ENCODE data around the gene TBC1D8.
"Not testable (repeated sequence)": the region's sequence is repeated elsewhere in the genome, so short reads cannot be mapped to it uniquely, and the experiment has no call there.

TBC1D8 gene

GRCh38 chr2:101151146-101151858 lies at the start of gene TBC1D8:
Gene TBC1D8, minus strand, starts transcription at chr2:101151382. Its CDS starts 129 bp downstream, at chr2:101151253.
- peak; percentile 87 for DNase-seq

DNA sequence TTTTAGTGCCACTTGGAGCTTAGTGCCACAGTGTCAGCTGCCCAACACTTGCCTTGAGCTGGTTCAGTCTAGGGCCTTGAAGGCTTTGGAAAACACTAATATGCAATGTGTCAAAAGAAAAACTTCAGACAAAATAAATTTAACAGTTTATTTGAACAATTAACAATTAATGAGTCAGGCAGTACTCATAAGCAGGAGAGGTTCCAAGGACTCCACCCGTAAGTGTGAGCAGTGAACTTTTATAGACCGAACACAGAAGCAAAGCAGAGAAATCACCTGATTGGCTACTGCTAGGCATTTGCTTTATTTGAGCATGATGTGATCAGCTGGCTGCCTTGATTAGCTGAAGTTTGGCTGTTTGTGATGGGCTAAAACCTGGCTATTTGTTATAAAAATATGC lies 49.5 kb upstream of the TBC1D8 start:
- no peak for DNase-seq

- DNase-seq, result no peak
Observed at GRCh38 chr2:101199251-101199791, 48.1 kb upstream of the TBC1D8 start.

DNA sequence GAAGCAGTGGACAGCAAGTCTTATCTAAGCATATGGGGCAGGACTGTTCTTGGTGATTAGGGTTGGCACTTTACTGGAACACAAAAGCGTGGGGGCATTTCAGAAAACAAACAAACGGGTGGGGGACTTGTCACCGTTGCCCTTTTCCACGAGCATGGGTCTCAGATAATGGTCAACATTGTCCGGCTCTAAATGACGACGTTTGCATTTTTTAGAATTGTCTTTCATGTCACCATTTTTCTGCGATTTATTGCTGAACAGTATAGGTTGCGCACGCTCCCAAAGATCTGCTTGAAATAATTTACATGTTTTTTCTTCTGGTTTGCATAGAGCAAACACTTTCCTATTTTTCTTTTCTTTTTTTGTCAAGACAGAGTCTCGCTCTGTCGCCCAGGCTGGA lies 46.6 kb upstream of the TBC1D8 start:
- DNase-seq, result no peak

DNA sequence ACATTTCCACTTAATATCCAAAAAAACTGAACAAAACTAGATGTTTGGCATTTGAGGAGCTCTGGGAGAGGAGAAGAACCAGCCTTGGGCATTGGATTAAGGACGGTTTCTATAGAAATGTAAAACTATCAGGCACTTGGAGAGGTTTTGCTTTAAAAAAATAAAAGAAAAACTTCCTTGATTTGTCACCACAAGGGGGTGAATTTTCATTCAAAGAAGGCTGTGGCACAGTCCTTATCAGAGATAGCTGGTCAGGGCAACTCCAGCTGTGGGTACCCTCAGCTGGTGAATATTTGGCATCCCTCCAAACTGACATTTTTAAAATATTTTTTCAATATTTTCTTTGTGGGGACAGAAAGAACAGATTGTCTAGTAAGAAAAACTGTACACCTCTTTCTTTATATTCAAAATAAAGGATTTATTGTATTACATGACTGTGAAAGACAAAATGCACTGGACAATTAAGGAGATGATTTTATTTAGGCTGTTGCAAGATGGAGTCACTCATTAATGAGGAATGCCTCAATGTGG lies 46.1 kb upstream of the TBC1D8 start:
- DNase-seq, result no peak

- DNase-seq, result no peak
Observed at GRCh38 chr2:101195871-101196661, 44.9 kb upstream of the TBC1D8 start.

- DNase-seq, result no peak
Observed at GRCh38 chr2:101193033-101193626, 41.9 kb upstream of the TBC1D8 start.

DNA sequence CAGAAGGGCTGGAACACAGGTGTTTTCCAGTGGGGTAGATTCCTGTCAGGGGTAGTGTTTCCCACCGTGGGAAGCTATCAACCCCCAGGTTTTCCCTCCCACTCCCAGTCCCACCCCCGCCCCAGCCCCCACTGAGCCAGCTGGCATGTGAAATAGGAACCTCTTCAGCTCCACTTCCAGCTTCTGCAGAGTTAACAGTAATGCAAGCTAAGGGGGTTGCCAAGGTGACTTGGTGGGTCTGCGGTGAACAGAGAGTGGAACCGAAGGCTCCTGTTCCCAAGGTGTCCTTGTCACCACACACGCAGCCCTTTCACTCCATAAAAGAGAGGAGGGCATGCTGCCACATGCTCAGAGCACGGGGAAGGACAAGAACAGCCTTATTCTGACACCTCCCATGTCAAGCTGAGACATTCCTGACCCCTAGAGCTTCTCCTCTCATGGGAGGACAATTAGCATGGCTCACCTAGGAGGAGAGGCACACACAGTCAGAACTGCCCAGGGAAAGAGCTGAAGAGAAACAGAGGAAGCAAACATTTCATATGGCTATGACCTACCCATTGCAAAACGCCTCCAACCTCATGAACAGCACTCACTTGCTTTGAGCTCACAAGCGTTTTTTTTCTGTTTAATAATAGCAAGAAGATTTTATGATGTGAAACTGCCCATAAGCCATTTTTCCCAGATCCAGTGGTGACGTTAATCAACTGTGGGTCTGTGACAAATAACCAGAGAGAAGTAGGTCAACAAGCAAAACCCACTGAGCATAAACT lies 39.8 kb upstream of the TBC1D8 start:
- no peak for DNase-seq

DNA sequence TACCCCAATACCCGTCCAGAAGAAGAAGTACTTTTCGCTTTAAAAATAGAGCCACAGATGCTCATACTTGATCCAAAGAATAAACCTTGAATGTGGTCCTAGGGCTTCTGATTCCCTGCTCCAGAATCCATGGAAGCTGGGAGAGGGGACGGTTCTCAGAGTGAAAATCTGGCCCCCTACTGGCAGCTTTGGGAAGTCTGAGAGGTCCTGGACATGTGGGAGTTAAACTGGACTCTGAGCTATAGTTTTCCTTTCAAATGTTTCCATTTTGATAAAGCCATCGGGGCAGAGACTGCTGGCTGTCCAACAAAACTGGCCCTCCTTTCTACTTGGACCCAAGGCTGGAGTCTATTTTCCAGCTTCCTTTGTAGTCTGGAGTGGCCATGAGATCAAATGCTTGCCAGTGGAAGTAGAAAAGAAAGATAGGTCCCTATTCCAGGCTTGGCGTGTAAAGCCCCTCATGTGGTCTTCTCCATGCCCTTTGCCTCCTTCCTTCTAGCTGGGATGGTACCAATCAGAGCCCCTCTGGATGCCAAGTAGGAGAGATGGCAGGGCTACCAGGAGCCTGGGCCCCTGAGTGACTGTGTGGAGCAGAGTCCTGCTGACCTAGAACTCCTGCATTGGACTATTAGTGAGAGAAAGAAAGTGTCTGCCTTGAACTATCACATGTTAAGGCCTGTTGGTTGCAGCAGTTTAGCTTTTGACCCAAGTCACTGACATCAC lies 37.7 kb upstream of the TBC1D8 start:
- DNase-seq, result no peak

DNA sequence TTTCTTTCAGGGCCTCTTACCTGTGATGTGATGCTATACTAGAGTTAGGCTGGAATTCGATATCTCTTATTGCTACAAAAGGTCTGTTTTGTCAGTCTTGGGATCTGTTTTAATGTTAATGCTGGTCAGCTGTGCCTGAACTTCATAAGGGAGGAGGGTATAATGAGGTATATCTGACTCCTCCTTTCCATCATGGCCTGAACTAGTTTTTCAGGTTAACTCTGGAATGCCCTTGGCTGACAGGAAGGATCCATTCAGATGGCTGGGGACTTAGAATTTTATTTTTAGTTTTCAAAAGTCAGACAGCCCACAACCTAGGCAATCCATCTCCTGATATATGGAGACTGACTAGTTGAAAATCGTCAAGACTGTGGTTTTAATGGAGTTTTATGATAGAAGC lies 35.9 kb upstream of the TBC1D8 start:
- no peak for DNase-seq

DNA sequence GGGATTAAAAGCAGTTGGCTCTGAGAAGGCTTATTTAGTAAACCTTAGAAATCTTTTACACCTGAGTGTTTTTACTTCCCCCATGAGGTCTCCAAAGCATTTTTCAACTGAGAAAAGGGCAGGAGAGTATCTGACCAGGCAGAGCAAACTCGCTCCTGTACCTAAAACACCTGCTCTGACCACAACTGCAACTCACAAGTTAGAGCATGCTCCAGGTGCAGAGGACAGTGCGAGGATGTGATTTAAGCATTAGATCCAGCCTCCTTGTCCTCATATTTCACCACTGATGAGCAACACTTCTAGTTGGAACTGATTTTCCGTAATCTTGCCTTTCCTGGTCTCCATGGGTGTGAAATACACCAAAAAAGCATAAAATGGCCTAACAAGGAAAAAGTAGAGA lies 34.5 kb upstream of the TBC1D8 start:
- no peak for DNase-seq

DNA sequence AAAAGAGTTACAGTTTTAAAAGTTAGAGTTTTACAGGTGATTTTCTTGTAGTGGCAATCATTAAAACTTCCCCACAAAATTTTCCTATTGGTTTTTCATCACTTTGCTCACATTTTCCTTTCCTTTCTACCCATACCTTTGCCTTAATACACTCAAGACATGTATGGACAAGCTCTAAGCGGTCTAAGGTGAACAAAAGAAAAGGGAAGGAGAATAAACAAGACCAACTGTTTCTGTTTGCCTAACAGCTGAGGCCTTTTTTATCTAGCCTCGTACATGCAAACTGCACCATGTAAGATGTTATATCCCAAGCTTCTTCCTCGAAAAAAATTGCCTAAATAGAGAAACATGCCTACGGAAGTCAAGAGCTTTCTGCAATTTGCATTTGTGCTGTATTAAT lies 33.9 kb upstream of the TBC1D8 start:
- peak; percentile 11 for DNase-seq

DNA sequence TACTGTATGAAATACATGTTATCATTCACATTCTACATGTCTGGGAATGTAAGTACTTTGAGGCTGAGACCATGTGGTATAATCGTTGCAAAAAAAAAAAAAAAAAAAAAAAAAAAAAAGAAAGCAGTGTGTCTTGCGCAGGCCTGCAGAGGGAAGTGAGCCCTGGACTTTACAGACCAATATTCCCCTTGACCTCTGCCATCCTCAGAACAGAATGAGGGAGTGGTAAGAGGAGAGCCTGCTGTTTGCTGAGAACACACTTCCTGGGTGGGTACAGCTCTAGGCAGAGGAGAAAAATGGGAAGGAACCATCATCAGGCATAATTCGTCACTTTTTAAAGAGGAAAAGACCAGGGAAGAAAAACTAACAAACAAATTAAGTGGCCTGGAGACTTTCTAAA lies 28.8 kb upstream of the TBC1D8 start:
- no peak for DNase-seq

DNA sequence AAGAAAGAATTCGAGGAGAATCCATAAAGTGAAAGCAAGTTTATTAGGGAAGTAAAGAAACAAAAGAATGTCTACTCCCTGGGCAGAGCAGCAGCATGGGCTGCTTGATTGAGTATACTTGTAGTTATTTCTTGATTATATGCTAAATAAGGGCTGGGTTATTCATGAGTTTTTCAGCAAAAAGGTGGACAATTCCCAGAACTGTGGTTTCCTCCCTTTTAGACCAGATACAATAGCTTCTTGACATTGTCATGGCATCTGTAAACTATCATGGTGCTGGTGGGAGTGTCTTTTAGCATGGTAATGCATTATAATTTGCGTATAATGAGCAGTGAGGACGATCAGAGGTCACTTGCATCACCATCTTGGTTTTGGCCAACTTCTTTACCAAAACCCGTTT lies 25.6 kb upstream of the TBC1D8 start:
- DNase-seq, result no peak

GRCh38 chr2:101175991-101176390 lies 24.8 kb upstream of the TBC1D8 start:
- no peak for DNase-seq

DNA sequence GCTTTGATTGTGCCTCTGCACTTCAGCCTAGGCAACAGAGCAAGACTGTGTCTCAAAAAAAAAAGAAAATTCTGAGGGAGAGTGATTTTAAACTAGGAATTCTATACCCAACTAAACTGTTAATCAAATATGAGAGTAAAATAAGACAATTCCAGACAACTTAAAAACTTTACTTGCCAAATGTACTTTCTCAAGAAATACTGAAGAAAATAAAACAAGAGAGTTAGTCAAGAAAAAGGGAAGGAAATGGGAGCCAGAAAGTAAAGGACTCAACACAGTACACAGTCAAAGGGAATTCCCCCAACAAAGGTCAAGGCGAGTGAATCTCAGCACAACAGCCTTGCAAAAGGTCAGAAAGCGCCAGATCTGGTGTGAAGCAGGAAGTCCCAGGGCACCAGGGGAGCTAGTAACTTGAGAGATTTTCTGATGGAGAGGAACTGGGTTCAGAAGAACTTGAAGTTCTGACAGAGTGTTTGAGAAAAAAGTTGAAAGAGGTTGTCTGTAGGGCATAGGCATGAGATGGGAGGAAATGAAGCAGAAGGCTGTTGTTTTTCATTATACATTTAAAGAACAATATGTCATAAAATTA lies 22.6 kb upstream of the TBC1D8 start:
- DNase-seq, result no peak

DNA sequence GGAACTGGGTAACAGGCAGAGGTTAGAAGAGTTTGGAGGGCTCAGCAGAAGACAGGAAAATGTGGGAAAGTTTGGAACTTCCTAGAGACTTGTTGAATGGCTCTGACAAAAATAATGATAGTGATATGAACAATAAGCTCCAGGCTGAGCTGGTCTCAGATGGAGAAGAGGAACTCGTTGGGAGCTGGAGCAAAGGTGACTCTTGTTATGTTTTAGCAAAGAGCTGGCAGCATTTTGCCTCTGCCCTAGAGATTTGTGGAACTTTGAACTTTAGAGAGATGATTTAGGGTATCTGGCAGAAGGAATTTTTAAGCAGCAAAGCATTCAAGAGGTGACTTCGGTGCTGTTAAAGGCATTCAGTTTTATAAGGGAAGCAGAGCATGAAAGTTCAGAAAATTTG lies 18.6 kb upstream of the TBC1D8 start:
- not testable (repeated sequence) for DNase-seq

GRCh38 chr2:101168706-101169105 lies 17.5 kb upstream of the TBC1D8 start:
- no peak for DNase-seq

DNA sequence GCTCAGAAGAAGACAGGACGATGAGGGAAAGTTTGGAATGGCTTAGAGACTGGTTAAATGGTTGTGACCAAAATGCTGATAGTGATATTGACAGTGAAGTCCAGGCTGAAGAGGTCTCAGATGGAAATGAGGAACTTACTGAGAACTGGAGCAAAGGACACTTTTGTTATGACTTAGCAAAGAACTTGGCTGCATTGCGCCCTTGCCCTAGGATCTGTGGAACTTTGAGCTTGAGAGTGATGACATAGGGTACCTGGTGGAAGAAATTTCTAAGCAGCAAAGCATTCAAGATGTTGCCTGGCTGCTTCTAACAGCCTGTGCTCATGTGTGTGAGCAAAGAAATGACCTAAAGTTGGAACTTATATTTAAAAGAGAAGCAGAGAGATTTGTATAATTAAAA lies 16.4 kb upstream of the TBC1D8 start:
- not testable (repeated sequence) for DNase-seq

DNA sequence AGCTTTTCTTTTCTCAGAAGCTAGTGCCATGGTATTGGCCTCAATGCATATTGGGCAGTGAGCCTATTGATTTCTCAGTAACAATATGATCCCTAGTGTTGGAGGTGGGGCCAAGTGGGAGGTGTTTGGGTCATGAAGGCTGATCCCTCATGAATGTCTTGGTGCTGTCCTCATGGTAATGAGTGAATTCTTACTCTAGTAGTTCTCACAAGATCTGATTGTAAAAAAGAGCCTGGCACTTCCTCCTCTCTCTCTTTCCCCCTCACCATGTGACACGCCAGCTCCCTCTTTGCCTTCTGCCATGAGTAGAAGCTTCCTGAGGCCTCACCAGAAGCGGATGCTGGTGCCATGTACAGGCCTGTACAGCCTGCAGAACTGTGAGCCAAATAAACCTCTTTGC lies 12.8 kb upstream of the TBC1D8 start:
- no peak for DNase-seq

DNA sequence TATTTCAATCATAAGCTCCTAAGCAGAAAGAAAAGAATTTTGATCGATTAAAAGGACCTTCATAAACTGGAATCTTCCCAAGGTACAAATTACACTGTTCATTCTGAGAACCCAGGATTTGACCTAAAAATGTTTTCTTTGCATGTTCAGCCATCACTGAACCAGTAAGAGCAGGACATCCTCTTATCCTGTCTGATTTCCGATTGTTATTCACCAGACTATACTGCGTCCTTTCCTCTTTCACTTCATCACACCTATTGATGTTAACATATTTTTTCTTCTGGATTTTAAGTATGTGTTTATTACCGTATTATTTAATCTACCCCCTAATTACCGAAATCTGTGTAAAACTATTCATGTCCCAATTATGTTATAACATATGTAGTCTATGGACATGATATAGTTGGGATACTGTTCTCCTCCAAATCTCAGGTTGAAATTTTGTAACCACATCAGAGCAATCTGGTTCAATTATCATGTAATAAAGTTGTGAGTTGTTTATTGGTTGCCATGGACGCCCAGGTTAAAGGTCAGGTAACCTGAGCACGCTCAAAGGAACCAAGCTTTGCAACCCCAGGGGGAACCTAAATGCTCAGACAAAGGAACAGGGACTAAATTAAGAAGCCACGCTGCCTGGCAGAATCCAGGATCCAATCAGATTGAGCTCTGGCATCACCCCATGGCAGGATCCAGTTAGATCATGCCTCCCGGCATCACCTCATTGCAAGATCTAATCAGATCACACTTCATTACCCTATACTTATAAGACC lies 11.6 kb upstream of the TBC1D8 start:
- no peak for DNase-seq

Measured in NCI-H774 (cell line).